ENCODE results near the gene KIF22.
"Not testable (repeated sequence)": the region's sequence is repeated elsewhere in the genome, so short reads cannot be mapped to it uniquely, and the experiment has no call there.

Gene KIF22

DNA sequence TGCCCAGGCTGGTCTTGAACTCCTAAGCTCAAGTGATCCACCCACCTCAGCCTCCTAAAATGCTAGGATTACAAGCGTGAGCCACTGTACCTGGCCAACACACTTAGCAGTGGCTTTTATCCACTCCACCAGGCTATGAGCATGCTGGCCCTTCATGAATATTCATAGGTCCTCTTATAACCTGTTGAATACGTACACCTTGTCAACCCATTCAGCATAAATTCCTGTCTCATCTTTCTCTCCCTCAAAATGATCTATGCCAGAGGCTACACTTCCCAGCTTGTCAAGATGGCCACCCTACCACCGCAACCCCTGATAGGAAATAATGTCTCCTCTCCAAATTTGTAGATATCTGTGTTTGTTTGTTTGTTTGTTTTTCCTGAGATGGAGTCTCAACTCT is 23.5 kb upstream of the KIF22 start:
- 86% methylated on average over 3 of the region's 3 CpGs for WGBS
- H3K36me3 ChIP-seq (ENCODE audit: insufficient read depth, low read length), result no peaks in the 10 kb centered on the region

DNA sequence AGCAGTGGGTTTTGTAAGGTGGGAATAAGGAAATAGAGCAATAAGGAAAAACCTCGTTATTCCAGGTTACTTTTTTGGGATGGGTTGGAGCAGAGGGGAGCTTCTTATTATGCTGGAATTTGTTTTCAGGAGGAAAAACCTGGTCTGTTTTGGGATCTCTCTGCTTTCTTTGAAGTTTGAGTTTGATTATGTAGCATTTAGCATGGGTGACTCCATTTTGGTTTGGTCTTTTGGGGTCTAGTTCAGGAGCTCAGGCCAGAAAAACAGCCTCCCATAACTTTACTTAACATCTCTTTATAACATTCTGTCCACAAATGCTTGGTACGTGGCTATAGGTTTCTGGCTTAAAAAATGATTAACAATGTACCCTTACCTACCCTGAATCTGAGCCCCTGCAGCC is 21.0 kb upstream of the KIF22 start:
- H3K4me3 ChIP-seq (ENCODE audit: low read length), result no peak overlapping the region
- no peaks in the 10 kb centered on the region for H3K36me3 ChIP-seq (ENCODE audit: insufficient read depth, low read length)
- no peaks in the 10 kb centered on the region for H3K9me3 ChIP-seq (ENCODE audit: insufficient read depth, low read depth, low read length)
- 96% methylated on average over 2 of the region's 2 CpGs for WGBS
- no peak overlapping the region for H3K9ac ChIP-seq (ENCODE audit: low read depth, low read length)
- no peaks in the 10 kb centered on the region for H3K27me3 ChIP-seq (ENCODE audit: insufficient read depth, low read length)
- H3K4me1 ChIP-seq (ENCODE audit: insufficient read depth, low read length), result no peaks in the 10 kb centered on the region
- no peak overlapping the region for H3K27ac ChIP-seq (ENCODE audit: low read depth, low read length)

More for the DNA sequence above, 23.5 kb upstream of the KIF22 start:
- no peak overlapping the region for H3K4me3 ChIP-seq (ENCODE audit: low read length)
- no peaks in the 10 kb centered on the region for H3K27me3 ChIP-seq (ENCODE audit: insufficient read depth, low read length)
- H3K9ac ChIP-seq (ENCODE audit: low read depth, low read length), result no peak overlapping the region
- H3K4me1 ChIP-seq (ENCODE audit: insufficient read depth, low read length), result no peaks in the 10 kb centered on the region
- H3K27ac ChIP-seq (ENCODE audit: low read depth, low read length), result no peak overlapping the region
- no peaks in the 10 kb centered on the region for H3K9me3 ChIP-seq (ENCODE audit: insufficient read depth, low read depth, low read length)

DNA sequence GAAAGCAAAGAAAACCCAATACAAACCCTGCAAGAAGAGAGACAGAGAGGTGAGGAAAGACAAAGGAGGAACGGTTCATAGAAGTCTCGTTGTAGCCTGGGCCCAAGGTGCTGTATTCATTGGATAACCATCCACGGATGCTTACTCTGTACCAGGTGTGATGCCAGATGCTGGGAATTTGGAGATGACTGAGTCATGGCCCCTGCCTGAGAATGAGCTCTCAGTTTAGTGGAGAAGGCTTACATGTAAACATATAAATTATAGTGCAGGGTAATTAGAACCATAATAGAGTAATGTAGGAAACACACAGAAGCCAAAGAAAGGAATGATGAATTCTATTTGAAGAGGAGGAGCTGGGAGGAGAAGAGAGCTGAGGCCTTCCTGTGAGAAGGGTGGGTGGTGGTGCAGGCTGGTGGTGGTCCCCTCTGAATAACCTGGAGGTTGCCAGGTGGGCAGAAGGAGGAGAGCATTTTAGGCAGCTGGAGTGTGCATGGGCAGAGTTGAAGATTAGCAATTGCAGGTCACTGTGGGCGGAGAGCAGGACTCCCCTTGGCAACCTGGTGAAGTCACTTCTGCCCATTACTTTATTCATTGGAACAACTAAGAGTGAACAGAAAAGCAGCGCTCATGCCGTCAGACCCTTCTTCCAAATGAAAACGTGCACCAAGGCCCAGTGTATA is 20.2 kb upstream of the KIF22 start:
- WGBS, result 90% methylated on average over 7 of the region's 7 CpGs

DNA sequence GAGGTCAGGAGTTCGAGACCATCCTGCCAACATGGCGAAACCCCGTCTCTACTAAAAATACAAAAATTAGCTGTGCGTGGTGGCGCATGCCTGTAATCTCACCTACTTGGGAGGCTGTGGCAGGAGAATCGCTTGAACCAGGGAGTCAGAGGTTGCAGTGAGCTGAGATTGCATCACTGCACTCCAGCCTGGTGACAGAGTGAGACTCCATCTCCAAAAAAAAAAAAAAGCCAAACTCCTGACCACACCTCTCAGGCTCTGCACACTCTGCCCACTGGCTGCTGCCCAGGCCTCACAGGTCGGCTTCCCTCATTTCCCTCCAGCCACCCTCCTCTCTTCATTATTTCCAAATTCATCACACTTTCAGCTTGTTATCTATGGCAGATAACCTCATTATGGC is 18.2 kb upstream of the KIF22 start:
- H3K9ac ChIP-seq (ENCODE audit: low read depth, low read length); H3K36me3 ChIP-seq (ENCODE audit: insufficient read depth, low read length); H3K27me3 ChIP-seq (ENCODE audit: insufficient read depth, low read length); H3K4me1 ChIP-seq (ENCODE audit: insufficient read depth, low read length); H3K9me3 ChIP-seq (ENCODE audit: insufficient read depth, low read depth, low read length); H3K4me3 ChIP-seq (ENCODE audit: low read length); H3K27ac ChIP-seq (ENCODE audit: low read depth, low read length): not testable (repeated sequence)
- 96% methylated on average over 7 of the region's 7 CpGs for WGBS

More for the DNA sequence above, 20.2 kb upstream of the KIF22 start:
- Histone ChIP-seq H3K4me3 (ENCODE audit: low read length) (no peak overlapping the region), H3K9me3 (ENCODE audit: insufficient read depth, low read depth, low read length) (no peaks in the 10 kb centered on the region), H3K4me1 (ENCODE audit: insufficient read depth, low read length) (no peaks in the 10 kb centered on the region), H3K27me3 (ENCODE audit: insufficient read depth, low read length) (no peaks in the 10 kb centered on the region), H3K36me3 (ENCODE audit: insufficient read depth, low read length) (no peaks in the 10 kb centered on the region), H3K9ac (ENCODE audit: low read depth, low read length) (no peak overlapping the region), H3K27ac (ENCODE audit: low read depth, low read length) (no peak overlapping the region)

DNA sequence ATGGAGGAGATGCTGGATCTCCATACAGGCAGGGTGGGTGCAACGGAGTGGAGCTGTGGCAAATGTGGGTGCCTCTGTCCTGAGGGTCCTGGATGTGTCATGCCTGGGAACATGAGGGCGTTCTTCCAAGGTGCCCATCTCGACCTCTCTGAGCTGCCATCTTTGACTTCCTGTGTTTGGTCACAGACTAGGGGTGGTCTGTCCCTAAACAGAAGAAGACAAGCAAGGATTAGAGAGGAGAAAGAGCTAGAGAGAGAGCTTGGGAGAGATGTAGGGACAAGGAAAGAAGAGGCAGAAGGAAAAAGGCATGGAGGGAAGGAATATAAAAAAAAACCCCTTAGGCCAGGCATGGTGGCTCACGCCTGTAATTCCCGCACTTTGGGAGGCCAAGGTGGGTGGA is 15.8 kb upstream of the KIF22 start:
- H3K27me3 ChIP-seq (ENCODE audit: insufficient read depth, low read length), result no peaks in the 10 kb centered on the region
- H3K36me3 ChIP-seq (ENCODE audit: insufficient read depth, low read length), result no peaks in the 10 kb centered on the region
- H3K9ac ChIP-seq (ENCODE audit: low read depth, low read length), result no peak overlapping the region
- no peak overlapping the region for H3K27ac ChIP-seq (ENCODE audit: low read depth, low read length)
- H3K4me3 ChIP-seq (ENCODE audit: low read length), result no peak overlapping the region
- no peaks in the 10 kb centered on the region for H3K4me1 ChIP-seq (ENCODE audit: insufficient read depth, low read length)
- WGBS, result 91% methylated on average over 5 of the region's 5 CpGs
- H3K9me3 ChIP-seq (ENCODE audit: insufficient read depth, low read depth, low read length), result no peaks in the 10 kb centered on the region

DNA sequence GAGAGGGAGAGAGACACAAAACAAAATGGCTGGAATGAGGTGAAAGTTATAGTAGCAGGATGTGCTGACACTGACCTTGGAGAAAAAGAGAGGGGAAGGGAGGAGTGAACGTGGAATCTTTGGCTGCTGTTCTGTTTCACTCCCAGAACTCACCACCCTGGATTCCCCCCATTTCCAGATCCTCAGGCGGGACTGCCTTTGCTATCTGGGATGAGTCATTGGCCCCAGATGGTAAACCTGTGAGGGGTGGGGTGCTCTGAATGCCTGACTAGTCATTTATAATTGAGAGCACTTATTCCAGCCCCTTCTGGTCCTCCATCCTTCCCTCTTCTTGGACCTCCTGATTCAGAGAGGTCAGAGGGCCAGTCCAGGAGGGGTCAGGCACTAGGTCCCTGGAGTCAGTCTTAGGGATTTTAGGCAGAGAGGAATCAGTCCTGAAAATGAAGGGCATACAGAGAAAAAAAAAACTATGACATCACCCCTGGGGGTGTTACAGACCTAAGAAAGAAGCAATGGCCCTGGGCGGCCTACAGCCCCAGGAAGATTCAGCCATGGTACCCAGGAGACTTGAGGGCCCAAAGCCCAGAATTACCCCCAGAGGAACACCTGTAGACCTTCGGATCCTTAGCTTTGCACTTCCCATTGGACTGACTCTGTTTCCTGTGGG is 14.7 kb upstream of the KIF22 start:
- Histone ChIP-seq H3K27ac (ENCODE audit: low read depth, low read length) (no peak overlapping the region), H3K36me3 (ENCODE audit: insufficient read depth, low read length) (no peaks in the 10 kb centered on the region), H3K27me3 (ENCODE audit: insufficient read depth, low read length) (no peaks in the 10 kb centered on the region), H3K9me3 (ENCODE audit: insufficient read depth, low read depth, low read length) (no peaks in the 10 kb centered on the region), H3K9ac (ENCODE audit: low read depth, low read length) (no peak overlapping the region), H3K4me3 (ENCODE audit: low read length) (no peak overlapping the region), H3K4me1 (ENCODE audit: insufficient read depth, low read length) (no peaks in the 10 kb centered on the region)
- 75% methylated on average over 3 of the region's 4 CpGs for WGBS

DNA sequence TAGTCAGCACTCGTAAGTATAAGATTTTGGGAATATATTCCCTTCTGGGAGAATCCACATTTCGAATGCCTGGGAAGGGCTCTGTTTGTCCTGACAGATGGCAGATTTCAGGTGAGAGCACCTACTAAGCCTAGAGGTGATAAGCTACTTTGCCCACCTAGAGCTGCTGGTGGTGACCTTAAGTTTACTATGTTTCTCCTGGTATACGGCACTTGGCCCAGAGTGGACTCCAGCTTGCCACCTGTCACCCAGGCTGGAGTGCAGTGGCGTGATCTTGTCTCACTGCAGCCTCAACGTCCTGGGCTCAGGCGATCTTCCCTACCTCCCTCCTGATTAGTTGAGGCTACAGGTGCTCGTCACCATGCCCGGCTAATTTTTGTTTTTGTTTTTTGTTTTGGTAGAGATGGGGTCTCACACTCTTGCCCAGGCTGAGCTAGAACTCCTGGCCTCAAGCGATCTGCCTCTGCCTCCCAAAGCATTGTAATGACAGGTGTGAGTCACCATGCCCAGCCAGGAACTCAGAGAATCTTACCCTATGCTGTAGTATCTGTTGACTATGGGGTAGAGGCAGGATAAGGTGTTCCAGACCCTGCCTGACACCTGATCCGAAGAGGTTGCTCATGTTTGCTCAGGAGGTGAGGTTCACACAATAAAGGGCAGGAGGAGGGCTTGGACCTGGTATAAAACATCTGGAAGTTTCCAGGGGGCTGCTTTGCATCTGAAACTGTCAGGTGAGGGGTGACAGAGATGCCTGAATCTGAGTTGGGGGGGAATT is 12.8 kb upstream of the KIF22 start, which contains the start of gene ZG16:
ZG16 (plus strand) TSS at position 681 of the 775 bp plus-strand sequence. CDS start 1,011 bp downstream, outside the sequence.
- Histone ChIP-seq H3K27ac (ENCODE audit: low read depth, low read length) (no peak within 1 kb of the TSS), H3K27me3 (ENCODE audit: insufficient read depth, low read length) (no peaks in the 10 kb centered on the region), H3K4me3 (ENCODE audit: low read length) (no peak within 1 kb of the TSS), H3K9ac (ENCODE audit: low read depth, low read length) (no peak within 1 kb of the TSS), H3K36me3 (ENCODE audit: insufficient read depth, low read length) (no peaks in the 10 kb centered on the region), H3K4me1 (ENCODE audit: insufficient read depth, low read length) (no peaks in the 10 kb centered on the region), H3K9me3 (ENCODE audit: insufficient read depth, low read depth, low read length) (no peaks in the 10 kb centered on the region)
- 82% methylated on average over 10 of the region's 10 CpGs for WGBS

DNA sequence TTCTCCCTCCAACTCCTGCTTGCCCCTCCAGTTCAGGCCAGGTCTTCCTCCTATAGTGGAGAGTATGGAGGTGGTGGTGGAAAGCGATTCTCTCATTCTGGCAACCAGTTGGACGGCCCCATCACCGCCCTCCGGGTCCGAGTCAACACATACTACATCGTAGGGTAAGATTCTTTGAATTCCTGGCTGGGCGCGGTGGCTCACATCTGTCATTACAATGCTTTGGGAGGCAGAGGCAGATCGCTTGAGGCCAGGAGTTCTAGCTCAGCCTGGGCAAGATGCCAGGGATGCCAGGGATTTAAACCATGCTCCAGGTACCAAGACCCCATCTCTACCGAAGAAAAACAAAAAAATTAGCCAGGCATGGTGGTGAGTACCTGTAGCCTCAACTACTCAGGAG is 11.1 kb upstream of the KIF22 start:
- no peaks in the 10 kb centered on the region for H3K36me3 ChIP-seq (ENCODE audit: insufficient read depth, low read length)
- H3K9me3 ChIP-seq (ENCODE audit: insufficient read depth, low read depth, low read length), result no peaks in the 10 kb centered on the region
- H3K27ac ChIP-seq (ENCODE audit: low read depth, low read length), result no peak overlapping the region
- no peaks in the 10 kb centered on the region for H3K4me1 ChIP-seq (ENCODE audit: insufficient read depth, low read length)
- no peak overlapping the region for H3K4me3 ChIP-seq (ENCODE audit: low read length)
- WGBS, result 70% methylated on average over 10 of the region's 10 CpGs
- H3K9ac ChIP-seq (ENCODE audit: low read depth, low read length), result no peak overlapping the region
- H3K27me3 ChIP-seq (ENCODE audit: insufficient read depth, low read length), result no peaks in the 10 kb centered on the region

DNA sequence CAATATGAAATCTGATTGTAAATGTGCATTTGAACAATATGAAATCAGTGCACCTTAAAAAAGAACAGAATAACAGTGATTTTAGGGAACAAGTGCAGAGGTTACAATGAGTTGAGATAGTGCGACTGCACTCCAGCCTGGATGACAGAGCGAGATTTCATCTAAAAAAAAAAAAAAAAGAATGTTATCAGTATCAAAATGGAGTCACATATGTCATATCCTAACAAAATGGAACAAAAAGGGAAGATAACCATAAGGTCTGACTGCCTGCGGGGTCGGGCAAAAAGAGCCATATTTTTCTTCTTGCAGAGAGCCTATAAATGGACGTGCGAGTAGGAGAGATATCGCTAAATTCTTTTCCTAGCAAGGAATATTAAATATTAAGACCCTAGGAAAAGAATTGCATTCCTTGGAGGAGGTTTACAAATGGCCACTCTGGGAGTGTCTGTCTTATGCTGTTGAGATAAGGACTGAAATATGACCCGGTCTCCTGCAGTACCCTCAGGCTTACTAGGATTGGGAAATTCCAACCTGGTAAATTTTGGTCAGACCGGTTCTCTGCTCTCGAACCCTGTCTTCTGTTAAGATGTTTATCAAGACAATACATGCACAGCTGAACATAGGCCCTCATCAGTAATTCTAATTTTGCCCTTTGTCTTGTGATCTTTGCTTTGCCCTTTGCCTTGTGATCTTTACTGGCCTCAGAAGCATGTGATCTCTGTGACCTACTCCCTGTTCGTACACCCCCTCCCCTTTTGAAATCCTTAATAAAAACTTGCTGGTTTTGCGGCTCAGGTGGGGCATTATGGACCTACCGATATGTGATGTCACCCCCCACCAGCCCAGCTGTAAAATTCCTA is 7.2 kb upstream of the KIF22 start:
- not testable (repeated sequence) for H3K27me3 ChIP-seq (ENCODE audit: insufficient read depth, low read length); H3K9me3 ChIP-seq (ENCODE audit: insufficient read depth, low read depth, low read length); H3K4me1 ChIP-seq (ENCODE audit: insufficient read depth, low read length); H3K4me3 ChIP-seq (ENCODE audit: low read length); H3K36me3 ChIP-seq (ENCODE audit: insufficient read depth, low read length); H3K27ac ChIP-seq (ENCODE audit: low read depth, low read length); H3K9ac ChIP-seq (ENCODE audit: low read depth, low read length)
- WGBS, result 88% methylated on average over 9 of the region's 13 CpGs

DNA sequence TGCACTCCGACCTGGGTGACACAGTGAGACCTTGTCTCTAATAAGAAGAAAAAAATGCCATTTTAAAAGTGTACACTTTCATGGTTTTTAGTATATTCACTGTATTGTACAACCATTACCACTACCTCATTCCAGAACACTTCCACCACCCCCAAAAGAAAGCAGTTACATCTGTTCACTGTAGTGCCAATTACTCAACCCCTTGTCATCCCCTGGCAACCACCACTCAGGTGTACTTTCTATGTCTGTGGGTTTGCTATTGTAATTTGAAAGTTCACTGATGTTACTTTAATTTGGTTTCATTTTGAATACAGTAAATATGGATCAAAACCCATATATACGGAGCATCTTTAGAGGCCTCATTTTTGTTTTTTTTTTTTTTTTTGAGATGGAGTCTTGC is 6.4 kb upstream of the KIF22 start:
- H3K4me3 ChIP-seq (ENCODE audit: low read length), result no peak overlapping the region
- no peak overlapping the region for H3K27ac ChIP-seq (ENCODE audit: low read depth, low read length)
- no peaks in the 10 kb centered on the region for H3K36me3 ChIP-seq (ENCODE audit: insufficient read depth, low read length)
- H3K27me3 ChIP-seq (ENCODE audit: insufficient read depth, low read length), result peaks cover 6% of the 10 kb centered on the region
- no peaks in the 10 kb centered on the region for H3K4me1 ChIP-seq (ENCODE audit: insufficient read depth, low read length)
- H3K9me3 ChIP-seq (ENCODE audit: insufficient read depth, low read depth, low read length), result no peaks in the 10 kb centered on the region
- WGBS, result 92% methylated on average over 1 of the region's 2 CpGs
- no peak overlapping the region for H3K9ac ChIP-seq (ENCODE audit: low read depth, low read length)
